NCI-H2196 treated with DMSO at 0.1 percent for 48 hours (cell line): ENCODE data around the gene MMP24.
"Not testable (repeated sequence)": the region's sequence is repeated elsewhere in the genome, so short reads cannot be mapped to it uniquely, and the experiment has no call there.

ENCODE experiments used
- DNase-seq: peaks from one replicate; lab custom pipeline; 2025; ENCODE audit not compliant: unreplicated experiment; lab: John Stamatoyannopoulos, UW

MMP24 gene

GRCh38 chr20:35226126-35226883 lies at the start of gene MMP24:
Gene MMP24 (plus strand): TSS chr20:35226690. CDS start chr20:35226739, 49 bp downstream.
- no peak for DNase-seq

DNA sequence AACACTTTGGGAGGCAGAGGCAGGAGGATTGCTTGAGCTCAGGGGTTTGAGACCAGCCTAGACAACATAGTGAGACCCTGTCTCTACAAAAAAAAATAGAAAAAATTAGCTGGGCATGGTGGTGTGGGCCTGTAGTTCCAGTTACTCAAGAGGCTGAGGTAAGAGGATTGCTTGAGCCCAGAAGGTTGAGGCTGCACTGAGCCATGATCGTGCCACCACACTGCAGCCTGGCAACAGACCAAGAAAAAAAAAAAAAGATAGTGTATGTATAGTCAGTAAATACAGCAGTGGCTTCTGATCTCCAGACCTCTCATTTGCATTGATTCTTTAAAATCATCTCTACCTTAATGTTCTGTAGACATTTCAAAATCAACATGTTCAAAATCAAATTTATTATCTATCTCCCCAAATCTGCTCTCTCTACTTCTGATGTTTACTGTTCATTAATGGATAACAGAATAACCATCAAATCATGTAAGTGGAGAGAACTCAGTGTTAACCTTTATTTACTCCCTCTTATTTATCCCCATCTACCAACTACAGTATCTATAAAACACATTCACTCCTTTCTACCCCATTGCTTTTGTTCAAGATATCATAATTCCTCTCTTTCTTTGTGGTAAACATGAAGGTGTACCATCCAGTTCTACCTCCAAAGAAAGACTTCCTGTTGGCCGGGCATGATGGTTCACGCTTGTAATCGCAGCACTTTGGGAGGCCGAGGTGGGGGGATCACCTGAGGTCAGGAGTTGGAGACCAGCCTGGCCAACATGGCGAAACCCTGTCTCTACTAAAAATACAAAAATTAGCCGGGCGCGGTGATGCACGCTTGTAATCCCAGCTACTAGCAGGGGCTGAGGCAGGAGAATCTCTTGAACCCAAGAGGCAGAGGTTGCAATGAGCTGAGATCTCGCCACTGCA lies 46.9 kb upstream of the MMP24 start:
- DNase-seq: no peak

- no peak for DNase-seq
These were observed 46.2 kb upstream of the MMP24 start for GRCh38 chr20:35180266-35180665.

GRCh38 chr20:35181731-35182130 lies 44.8 kb upstream of the MMP24 start:
- no peak for DNase-seq

DNA sequence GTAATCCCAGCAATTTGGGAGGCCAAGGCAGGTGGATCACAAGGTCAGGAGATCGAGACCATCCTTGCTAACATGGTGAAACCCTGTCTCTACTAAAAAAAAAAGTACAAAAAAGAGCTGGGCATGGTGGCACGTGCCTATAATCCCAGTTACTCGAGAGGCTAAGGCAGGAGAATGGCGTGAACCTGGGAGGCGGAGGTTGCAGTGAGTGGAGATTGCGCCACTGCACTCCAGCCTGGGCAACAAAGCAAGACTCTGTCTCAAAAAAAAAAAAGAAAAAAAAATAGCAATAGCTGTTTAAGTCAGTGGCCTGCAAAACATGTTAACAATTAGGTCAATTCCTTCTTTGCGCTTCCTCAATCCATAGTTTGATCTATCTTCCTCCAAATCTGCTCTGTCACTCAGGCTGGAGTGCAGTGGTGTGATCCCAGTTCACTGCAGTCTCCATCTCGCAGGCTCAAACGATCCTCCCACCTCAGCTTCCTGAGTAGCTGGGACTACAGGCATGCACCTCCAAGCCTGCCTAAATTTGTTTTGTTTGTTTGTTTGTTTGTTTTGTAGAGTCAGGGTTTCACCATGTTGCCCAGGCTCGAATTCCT lies 39.7 kb upstream of the MMP24 start:
- not testable (repeated sequence) for DNase-seq

GRCh38 chr20:35187584-35188190 lies 38.8 kb upstream of the MMP24 start:
- DNase-seq: no peak

- DNase-seq: not testable (repeated sequence)
These were observed 37.3 kb upstream of the MMP24 start for GRCh38 chr20:35189223-35189622.

GRCh38 chr20:35190556-35190955 lies 35.9 kb upstream of the MMP24 start:
- DNase-seq: no peak

DNA sequence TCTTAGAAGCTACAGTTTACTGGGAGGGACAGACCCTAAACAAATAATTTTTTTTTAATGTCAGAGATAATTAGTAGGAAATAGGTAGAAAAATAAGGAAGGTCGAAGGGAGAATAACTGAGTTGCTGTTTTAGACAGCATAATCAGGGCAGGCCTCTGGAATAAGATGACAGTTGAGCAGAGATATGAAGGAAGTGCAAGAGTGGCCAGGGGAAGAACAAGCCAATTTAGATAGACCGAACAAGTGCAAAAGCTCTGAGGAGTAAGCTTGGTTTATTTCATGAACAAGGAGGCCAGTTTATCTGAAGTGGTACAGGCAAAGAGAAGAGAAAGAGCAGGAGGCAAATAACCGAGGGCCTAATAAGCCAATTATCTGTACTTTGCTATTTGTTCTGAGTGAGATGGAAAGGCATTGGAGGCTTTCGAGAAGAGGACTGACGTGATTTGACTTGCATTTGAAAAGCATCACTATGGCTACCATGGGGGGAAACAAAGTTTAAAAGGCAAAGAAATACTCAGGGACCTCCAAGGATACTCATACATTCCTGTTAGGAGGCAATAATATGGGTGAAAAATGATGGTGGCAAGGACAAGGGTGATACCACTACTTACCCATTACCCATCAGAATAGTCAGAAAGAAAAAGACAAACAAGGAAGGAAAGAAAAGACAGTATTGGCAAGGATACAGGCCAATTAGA lies 34.9 kb upstream of the MMP24 start:
- no peak for DNase-seq

DNA sequence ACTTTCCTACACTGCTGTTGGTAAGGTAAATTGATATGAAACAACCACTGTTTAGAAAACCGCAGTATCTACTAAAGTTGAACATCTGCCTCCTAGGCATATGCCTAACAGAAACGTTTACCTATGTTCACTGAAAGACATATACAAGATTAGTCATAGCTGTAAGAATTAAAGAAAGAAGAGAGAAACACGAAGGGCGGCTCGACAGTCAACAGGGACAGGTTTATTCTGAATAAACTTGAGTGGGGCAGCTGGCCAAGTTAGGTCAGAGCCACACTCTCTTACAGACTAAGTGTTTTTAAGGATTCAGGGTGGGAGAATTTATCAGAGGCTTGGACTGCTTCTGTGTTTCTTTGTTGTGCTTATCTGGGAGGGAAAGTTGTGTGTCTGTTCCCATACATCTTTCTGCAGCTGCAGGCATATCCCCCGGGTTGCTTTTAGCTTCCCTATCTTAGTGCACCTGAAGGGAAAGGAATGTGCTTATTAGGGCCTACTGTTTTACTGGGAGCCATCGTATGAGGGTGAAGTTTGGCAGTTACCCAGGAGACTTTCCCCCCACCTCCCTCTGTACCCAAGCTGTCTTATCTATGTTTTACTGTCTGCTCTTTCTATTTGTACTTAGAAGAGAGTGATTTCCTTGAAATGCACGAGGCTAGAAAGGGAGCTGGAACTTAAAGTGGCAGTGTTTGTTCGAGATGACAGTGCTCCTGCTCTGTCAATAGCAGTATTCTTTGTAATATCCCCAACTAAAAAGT lies 34.2 kb upstream of the MMP24 start:
- peak; percentile 14 for DNase-seq

GRCh38 chr20:35193031-35193791 lies 33.3 kb upstream of the MMP24 start:
- DNase-seq: not testable (repeated sequence)

DNA sequence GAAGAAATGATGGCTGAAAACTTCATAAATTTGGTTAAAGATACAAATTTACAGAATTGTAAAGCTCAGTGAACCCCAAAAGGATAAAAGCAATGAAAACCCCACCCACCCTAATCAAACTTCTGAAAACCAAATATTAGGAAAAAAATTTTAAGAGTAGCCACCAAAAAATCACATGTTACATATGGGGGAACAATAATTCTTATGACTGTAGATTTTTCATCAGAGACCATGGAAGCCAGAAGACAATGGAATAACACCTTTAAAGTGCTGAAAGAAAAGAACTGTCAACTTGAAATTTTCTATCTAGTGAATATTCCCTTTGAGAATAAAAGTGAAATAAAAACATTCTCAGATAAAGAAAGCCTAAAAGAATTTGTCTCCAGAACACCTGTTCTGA lies 30.2 kb upstream of the MMP24 start:
- DNase-seq: no peak

GRCh38 chr20:35199740-35200139 lies 26.8 kb upstream of the MMP24 start:
- DNase-seq: no peak

- no peak for DNase-seq
These were observed 26.2 kb upstream of the MMP24 start for GRCh38 chr20:35200267-35200666.

DNA sequence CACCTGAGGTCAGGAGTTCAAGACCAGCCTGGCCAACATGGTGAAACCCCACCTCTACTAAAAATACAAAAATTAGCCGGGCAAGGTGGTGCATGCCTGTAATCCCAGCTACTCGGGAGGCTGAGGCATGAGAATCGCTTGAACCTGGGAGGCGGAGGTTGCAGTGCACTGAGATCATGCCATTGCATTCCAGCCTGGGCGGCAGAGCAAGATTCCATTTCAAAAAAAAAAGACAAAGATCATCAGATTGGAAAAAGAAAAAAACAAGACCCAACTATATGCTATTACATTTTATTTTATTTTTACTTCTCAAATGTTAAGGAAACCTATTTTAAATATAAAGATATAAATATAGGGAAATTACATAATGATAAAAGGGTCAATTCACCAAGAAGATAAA lies 25.0 kb upstream of the MMP24 start:
- DNase-seq: not testable (repeated sequence)

DNA sequence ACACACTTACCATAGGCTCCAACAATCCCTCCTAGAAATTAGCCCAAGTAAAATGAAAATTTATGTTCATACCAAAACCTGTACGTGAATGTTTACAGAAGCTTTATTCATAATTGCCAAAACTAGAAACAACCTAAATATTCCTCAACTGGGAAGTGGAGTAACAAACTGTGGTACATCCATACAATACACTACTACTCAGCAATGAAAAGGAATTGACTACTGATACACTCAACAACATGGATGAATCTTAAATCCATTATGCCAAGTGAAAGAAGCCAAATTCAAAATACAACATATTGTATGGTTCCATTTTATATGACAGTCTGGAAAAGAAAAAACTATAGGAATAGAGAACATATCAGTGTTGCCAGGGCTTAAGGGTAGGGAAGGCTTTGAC lies 19.7 kb upstream of the MMP24 start:
- no peak for DNase-seq

GRCh38 chr20:35207950-35208611 lies 18.4 kb upstream of the MMP24 start:
- peak; percentile 82 for DNase-seq

- DNase-seq: no peak
These were observed 11.2 kb upstream of the MMP24 start for GRCh38 chr20:35215066-35215956.
